SK-N-MC (cell line): ENCODE measurements around the gene LDHD.

Experiments used
- EZH2 ChIP-seq: fragments of 200-600 bp; sonication (generic); IDR thresholded peaks from one replicate; pipeline ENCODE4 v1.6.1; 2017; ENCODE audit warnings: antibody characterized with exemption
- POLR2AphosphoS5 ChIP-seq: IDR thresholded peaks from 2 replicates; pipeline ENCODE4 v1.6.1; 2012; ENCODE audit warnings: mild to moderate bottlenecking, low read depth, low read length, borderline replicate concordance

GRCh38 chr16:75110637-75111513 lies 5.7 kb downstream of the LDHD start:
- no peak for TF ChIP-seq EZH2
- TF ChIP-seq POLR2AphosphoS5, result no peak
